Liver (tissue), 9 donors: ENCODE measurements around the gene CMTM5. TPM values are rescaled to one million over a fixed set of nuclear protein-coding genes. Genes with fewer than 3 reads are reported as not detected.

Experiments used
- DNase-seq: peaks from one replicate; pipeline ENCODE4 v3.0.0-alpha.2; 2017; ENCODE audit warnings: low spot score
- H3K27ac ChIP-seq, 2 donors: one replicate each; pipeline ENCODE4 v1.7.0; 2013; ENCODE audit warnings: inconsistent platforms in 2 of 2, low read length in 2 of 2, control low read depth in 1 of 2, low read depth in 1 of 2, mild to moderate bottlenecking in 1 of 2
- H3K27me3 ChIP-seq, 4 donors: one replicate each; pipeline versions ENCODE4 v1.6.1 to v1.7.0; 2013; ENCODE audit warnings: low read length in 3 of 4, inconsistent platforms in 1 of 4, mild to moderate bottlenecking in 1 of 4, moderate library complexity in 1 of 4; ENCODE audit not compliant: control insufficient read depth in 4 of 4, insufficient read depth in 4 of 4
- H3K36me3 ChIP-seq, 4 donors: one replicate each; pipeline versions ENCODE4 v1.6.1 to v1.7.0; 2013; ENCODE audit warnings: low read length in 3 of 4, mild to moderate bottlenecking in 3 of 4, low read depth in 1 of 4, moderate library complexity in 1 of 4; ENCODE audit not compliant: control insufficient read depth in 4 of 4, insufficient read depth in 3 of 4
- H3K4me1 ChIP-seq, 4 donors: one replicate each; pipeline versions ENCODE4 v1.6.1 to v1.7.0; 2013; ENCODE audit warnings: low read length in 3 of 4, mild to moderate bottlenecking in 3 of 4, moderate library complexity in 1 of 4; ENCODE audit not compliant: control insufficient read depth in 4 of 4, insufficient read depth in 4 of 4
- H3K4me3 ChIP-seq, 3 donors: one replicate each; pipeline versions ENCODE4 v1.6.1 to v1.7.0; 2013; ENCODE audit warnings: low read length in 3 of 3, control low read depth in 1 of 3, low read depth in 1 of 3, mild to moderate bottlenecking in 1 of 3
- H3K9ac ChIP-seq, 2 donors: one replicate each; pipeline ENCODE4 v1.7.0; 2013; ENCODE audit warnings: low read length in 2 of 2, mild to moderate bottlenecking in 2 of 2, moderate library complexity in 2 of 2, control low read depth in 1 of 2, low read depth in 1 of 2
- H3K9me3 ChIP-seq, 4 donors: one replicate each; pipeline versions ENCODE4 v1.6.1 to v1.7.0; 2013; ENCODE audit warnings: low read length in 3 of 4; ENCODE audit not compliant: control insufficient read depth in 4 of 4
- EGR1 ChIP-seq, 2 donors: IDR thresholded peaks; 2 replicates each; pipeline ENCODE4 v1.6.1; 2016 to 2018; ENCODE audit warnings: antibody characterized with exemption in 2 of 2, low read depth in 2 of 2
- FOXA2 ChIP-seq: IDR thresholded peaks from 2 replicates; pipeline ENCODE4 v1.6.1; 2016; ENCODE audit warnings: antibody characterized with exemption
- GABPA ChIP-seq, 2 donors: IDR thresholded peaks in 1 of 2; conservative IDR thresholded peaks in 1 of 2; 2 replicates each; pipeline ENCODE4 v1.6.1; 2016; ENCODE audit warnings: antibody characterized with exemption in 2 of 2, mild to moderate bottlenecking in 1 of 2, moderate library complexity in 1 of 2
- HNF4A ChIP-seq, 2 donors: conservative IDR thresholded peaks; 2 replicates each; pipeline ENCODE4 v1.6.1; 2016; ENCODE audit warnings: antibody characterized with exemption in 2 of 2, mild to moderate bottlenecking in 2 of 2
- HNF4G ChIP-seq: IDR thresholded peaks from 2 replicates; pipeline ENCODE4 v1.6.1; 2016; ENCODE audit warnings: antibody characterized with exemption
- JUND ChIP-seq, 2 donors: IDR thresholded peaks; 2 replicates each; pipeline ENCODE4 v1.6.1; 2016; ENCODE audit warnings: antibody characterized with exemption in 2 of 2
- RAD21 ChIP-seq, 2 donors: IDR thresholded peaks; 2 replicates each; pipeline ENCODE4 v1.6.1; 2016; ENCODE audit warnings: antibody characterized with exemption in 2 of 2, mild to moderate bottlenecking in 2 of 2
- RXRA ChIP-seq, 2 donors: IDR thresholded peaks; 2 replicates each; pipeline ENCODE4 v1.6.1; 2017 to 2018; ENCODE audit warnings: antibody characterized with exemption in 2 of 2, mild to moderate bottlenecking in 1 of 2
- TAF1 ChIP-seq: conservative IDR thresholded peaks from 2 replicates; pipeline ENCODE4 v1.6.1; 2016; ENCODE audit warnings: antibody characterized with exemption, mild to moderate bottlenecking
- YY1 ChIP-seq: IDR thresholded peaks from 2 replicates; pipeline ENCODE4 v1.6.1; 2016; ENCODE audit warnings: antibody characterized with exemption, mild to moderate bottlenecking
- WGBS: extraction: QIAGEN DNeasy Blood & Tissue Kit; methylation state at CpG from one replicate; pipeline ENCODE4 v1.1.7; 2013; 5-methylcytosine and 5-hydroxymethylcytosine counted together
- polyA plus RNA-seq, 2 donors: library from polyadenylated mRNA; stranded (reverse) in 1 of 2; unstranded in 1 of 2; fragments of 200-250 nt in 1 of 2; fragments of >200 nt in 1 of 2; fragmentation: Nextera tagmentation in 1 of 2; extraction: Ambion mirVana in 1 of 2; gene quantifications; one replicate each; pipeline versions ENCODE4 v1.2.1 to v1.2.3, GENCODE V29; 2013 to 2015
- total RNA-seq, 2 donors: library from RNA; depleted of rRNA; stranded (reverse); fragments of >200 nt; gene quantifications; one replicate each; pipeline ENCODE4 v1.2.3, GENCODE V29; 2014
- TF ChIP-seq, protein P1 (sequence below): fragments of 150-350 bp; IDR thresholded peaks from 2 replicates; pipeline ENCODE4 v1.5.1; 2017; ENCODE audit warnings: improper control_type of control experiment, low read depth, low read length; ENCODE audit not compliant: missing input control
- TF ChIP-seq, protein P2 (sequence below): IDR thresholded peaks from 2 replicates; pipeline ENCODE4 v1.6.1; 2016; ENCODE audit warnings: antibody characterized with exemption, mild to moderate bottlenecking
- TF ChIP-seq, protein P3 (sequence below): IDR thresholded peaks from 2 replicates; pipeline ENCODE4 v1.6.1; 2016; ENCODE audit warnings: antibody characterized with exemption
- donor health status: healthy.
- donor health status: healthy.
- donor health status: healthy.
- donor health status: healthy.
- donor health status: healthy.

The CMTM5 gene
- total and polyA plus RNA-seq, 4 donors = 0.22 to 5.5 TPM; not detected in 2

DNA sequence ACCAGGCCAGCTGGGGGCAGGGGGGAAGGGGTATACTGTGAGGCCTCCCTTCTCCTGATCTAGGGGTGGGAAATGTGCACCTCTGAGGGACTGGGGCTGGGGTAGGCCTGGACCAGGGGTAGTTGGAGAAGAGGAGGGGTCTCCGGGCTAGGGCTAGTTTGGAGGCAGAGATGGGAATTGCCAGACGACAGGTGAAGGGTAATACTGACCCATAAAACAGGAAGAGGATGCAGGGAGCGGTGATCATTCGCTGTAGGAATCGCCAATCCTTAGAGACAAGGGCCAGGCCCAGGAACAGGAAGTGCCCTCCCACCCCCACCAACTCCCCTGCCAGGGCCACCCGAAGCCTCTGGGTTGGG lies 28.6 kb upstream of the CMTM5 start:
- no peaks in the 10 kb centered on the region for H3K36me3 ChIP-seq
- WGBS = 88% methylated on average over 6 of the region's 6 CpGs
- no peak for DNase-seq

DNA sequence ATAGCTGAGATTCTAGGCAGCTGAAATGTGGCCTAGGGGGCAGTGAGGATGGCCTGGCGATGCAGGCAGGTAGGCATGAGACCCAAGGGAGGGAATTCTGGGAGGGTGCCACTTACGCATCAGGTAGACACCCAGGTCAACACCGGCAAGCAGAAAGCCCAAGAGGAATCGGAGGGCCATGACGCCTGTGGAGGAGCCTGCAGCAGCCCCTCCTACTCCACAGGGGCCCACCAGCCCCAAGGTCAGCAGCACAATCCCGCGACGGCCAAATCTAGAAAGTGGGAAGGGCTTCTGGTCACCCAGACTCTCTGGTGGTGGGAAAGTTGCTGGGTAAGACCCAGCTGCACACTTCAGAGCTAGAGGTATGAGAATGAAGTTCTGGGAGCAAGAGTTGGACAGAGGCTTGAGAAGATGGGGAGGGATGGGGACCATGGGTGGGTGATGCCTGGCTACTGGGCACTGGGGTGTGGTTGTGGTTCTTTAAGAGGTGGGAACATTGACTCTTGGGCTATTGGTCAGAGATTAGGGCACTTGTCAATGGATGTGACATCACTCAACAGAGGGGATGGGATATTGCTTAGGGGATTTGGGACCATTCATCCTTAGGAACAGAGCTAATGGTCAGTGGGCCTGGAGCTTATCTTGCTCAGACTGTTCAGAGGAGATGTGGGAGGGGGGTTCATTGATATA lies 27.5 kb upstream of the CMTM5 start:
- Histone ChIP-seq H3K4me3 (no peak overlapping the region), H3K9me3 (no peaks in the 10 kb centered on the region), H3K9ac (no peak overlapping the region), H3K27me3 (peaks cover 0 to 7% (median 2%) of the 10 kb centered on the region in 4 donors), H3K4me1 (peaks cover 4 to 11% (median 8%) of the 10 kb centered on the region in 4 donors), H3K36me3 (no peaks in the 10 kb centered on the region), H3K27ac (no peak overlapping the region)
- no peak for DNase-seq
- TF ChIP-seq, protein P1, sequence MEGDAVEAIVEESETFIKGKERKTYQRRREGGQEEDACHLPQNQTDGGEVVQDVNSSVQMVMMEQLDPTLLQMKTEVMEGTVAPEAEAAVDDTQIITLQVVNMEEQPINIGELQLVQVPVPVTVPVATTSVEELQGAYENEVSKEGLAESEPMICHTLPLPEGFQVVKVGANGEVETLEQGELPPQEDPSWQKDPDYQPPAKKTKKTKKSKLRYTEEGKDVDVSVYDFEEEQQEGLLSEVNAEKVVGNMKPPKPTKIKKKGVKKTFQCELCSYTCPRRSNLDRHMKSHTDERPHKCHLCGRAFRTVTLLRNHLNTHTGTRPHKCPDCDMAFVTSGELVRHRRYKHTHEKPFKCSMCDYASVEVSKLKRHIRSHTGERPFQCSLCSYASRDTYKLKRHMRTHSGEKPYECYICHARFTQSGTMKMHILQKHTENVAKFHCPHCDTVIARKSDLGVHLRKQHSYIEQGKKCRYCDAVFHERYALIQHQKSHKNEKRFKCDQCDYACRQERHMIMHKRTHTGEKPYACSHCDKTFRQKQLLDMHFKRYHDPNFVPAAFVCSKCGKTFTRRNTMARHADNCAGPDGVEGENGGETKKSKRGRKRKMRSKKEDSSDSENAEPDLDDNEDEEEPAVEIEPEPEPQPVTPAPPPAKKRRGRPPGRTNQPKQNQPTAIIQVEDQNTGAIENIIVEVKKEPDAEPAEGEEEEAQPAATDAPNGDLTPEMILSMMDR = no peak
- TF ChIP-seq RAD21 (IDR thresholded peaks at IDR 0.05) (no peak), EGR1 (IDR thresholded peaks at IDR 0.05; ENCODE audit: low read depth in 2 of 2) (no peak), FOXA2 (no peak), JUND (IDR thresholded peaks at IDR 0.05) (no peak), YY1 (no peak)
- TF ChIP-seq, protein P2, sequence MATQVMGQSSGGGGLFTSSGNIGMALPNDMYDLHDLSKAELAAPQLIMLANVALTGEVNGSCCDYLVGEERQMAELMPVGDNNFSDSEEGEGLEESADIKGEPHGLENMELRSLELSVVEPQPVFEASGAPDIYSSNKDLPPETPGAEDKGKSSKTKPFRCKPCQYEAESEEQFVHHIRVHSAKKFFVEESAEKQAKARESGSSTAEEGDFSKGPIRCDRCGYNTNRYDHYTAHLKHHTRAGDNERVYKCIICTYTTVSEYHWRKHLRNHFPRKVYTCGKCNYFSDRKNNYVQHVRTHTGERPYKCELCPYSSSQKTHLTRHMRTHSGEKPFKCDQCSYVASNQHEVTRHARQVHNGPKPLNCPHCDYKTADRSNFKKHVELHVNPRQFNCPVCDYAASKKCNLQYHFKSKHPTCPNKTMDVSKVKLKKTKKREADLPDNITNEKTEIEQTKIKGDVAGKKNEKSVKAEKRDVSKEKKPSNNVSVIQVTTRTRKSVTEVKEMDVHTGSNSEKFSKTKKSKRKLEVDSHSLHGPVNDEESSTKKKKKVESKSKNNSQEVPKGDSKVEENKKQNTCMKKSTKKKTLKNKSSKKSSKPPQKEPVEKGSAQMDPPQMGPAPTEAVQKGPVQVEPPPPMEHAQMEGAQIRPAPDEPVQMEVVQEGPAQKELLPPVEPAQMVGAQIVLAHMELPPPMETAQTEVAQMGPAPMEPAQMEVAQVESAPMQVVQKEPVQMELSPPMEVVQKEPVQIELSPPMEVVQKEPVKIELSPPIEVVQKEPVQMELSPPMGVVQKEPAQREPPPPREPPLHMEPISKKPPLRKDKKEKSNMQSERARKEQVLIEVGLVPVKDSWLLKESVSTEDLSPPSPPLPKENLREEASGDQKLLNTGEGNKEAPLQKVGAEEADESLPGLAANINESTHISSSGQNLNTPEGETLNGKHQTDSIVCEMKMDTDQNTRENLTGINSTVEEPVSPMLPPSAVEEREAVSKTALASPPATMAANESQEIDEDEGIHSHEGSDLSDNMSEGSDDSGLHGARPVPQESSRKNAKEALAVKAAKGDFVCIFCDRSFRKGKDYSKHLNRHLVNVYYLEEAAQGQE = no peak
- TF ChIP-seq, protein P3, sequence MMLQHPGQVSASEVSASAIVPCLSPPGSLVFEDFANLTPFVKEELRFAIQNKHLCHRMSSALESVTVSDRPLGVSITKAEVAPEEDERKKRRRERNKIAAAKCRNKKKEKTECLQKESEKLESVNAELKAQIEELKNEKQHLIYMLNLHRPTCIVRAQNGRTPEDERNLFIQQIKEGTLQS = no peak
- 90% methylated on average over 8 of the region's 8 CpGs for WGBS

More for the DNA sequence above, 28.6 kb upstream of the CMTM5 start:
- Histone ChIP-seq H3K4me3 (no peak overlapping the region), H3K27me3 (peaks cover 0 to 4% (median 1%) of the 10 kb centered on the region in 4 donors), H3K9ac (no peak overlapping the region), H3K4me1 (peaks cover 4 to 11% (median 8%) of the 10 kb centered on the region in 4 donors), H3K9me3 (no peaks in the 10 kb centered on the region), H3K27ac (no peak overlapping the region)
- TF ChIP-seq YY1 (no peak), HNF4G (no peak), HNF4A (conservative IDR thresholded peaks at IDR 0.05) (no peak), GABPA (IDR thresholded peaks at IDR 0.05 in 1 of 2, conservative IDR thresholded peaks at IDR 0.05 in 1 of 2) (no peak), JUND (IDR thresholded peaks at IDR 0.05) (no peak), FOXA2 (no peak), EGR1 (IDR thresholded peaks at IDR 0.05; ENCODE audit: low read depth in 2 of 2) (no peak), TAF1 (no peak), RXRA (IDR thresholded peaks at IDR 0.05) (no peak)
- TF ChIP-seq, protein P3 = no peak
- TF ChIP-seq, protein P1 = no peak
- TF ChIP-seq, protein P2 = no peak
